HT1080 (cell line): ENCODE results near the gene PRRC2B. TPM values are rescaled to one million over a fixed set of nuclear protein-coding genes. Genes with fewer than 3 reads are reported as not detected.
"Not testable (repeated sequence)": the region's sequence is repeated elsewhere in the genome, so short reads cannot be mapped to it uniquely, and the experiment has no call there.

Experiments used
- DNase-seq: peaks from one replicate; pipeline ENCODE4 v3.0.0-alpha.2; 2015; ENCODE audit warnings: low read depth
- total RNA-seq: library from RNA; depleted of rRNA; stranded (reverse); fragments of >200 nt; shearing (Covaris generic); gene quantifications from 2 replicates; pipeline ENCODE4 v1.2.3, GENCODE V29; 2014

Gene PRRC2B
- total RNA-seq, 1 experiment from 2014 or later: 49.9 TPM

- DNase-seq: no peak
Measured at GRCh38 chr9:131385296-131385695, 8.6 kb upstream of the PRRC2B start.

GRCh38 chr9:131386281-131386680 lies 7.6 kb upstream of the PRRC2B start:
- no peak for DNase-seq

GRCh38 chr9:131387394-131387793 lies 6.5 kb upstream of the PRRC2B start:
- DNase-seq: no peak

- no peak for DNase-seq
Measured at GRCh38 chr9:131391020-131391419, 2.9 kb upstream of the PRRC2B start.

GRCh38 chr9:131391504-131391903 lies 2.4 kb upstream of the PRRC2B start:
- DNase-seq: no peak

- no peak for DNase-seq
Measured at GRCh38 chr9:131394464-131395156, 724 bp downstream of the PRRC2B start.

GRCh38 chr9:131395157-131396098 lies 1.5 kb downstream of the PRRC2B start:
- peak; percentile 15 for DNase-seq

- not testable (repeated sequence) for DNase-seq
Measured at GRCh38 chr9:131396099-131396479, 2.2 kb downstream of the PRRC2B start.

GRCh38 chr9:131396626-131397025 lies 2.7 kb downstream of the PRRC2B start:
- DNase-seq: no peak

GRCh38 chr9:131397100-131397790 lies 3.4 kb downstream of the PRRC2B start:
- DNase-seq: peak; percentile 30

- no peak for DNase-seq
Measured at GRCh38 chr9:131398204-131398603, 4.3 kb downstream of the PRRC2B start.

GRCh38 chr9:131399972-131400371 lies 6.1 kb downstream of the PRRC2B start:
- no peak for DNase-seq

GRCh38 chr9:131400627-131401026 lies 6.7 kb downstream of the PRRC2B start:
- no peak for DNase-seq

GRCh38 chr9:131402073-131402472 lies 8.2 kb downstream of the PRRC2B start:
- peak; percentile 73 for DNase-seq

GRCh38 chr9:131402738-131403492 lies 9.0 kb downstream of the PRRC2B start:
- peak; percentile 83 for DNase-seq

- no peak for DNase-seq
Measured at GRCh38 chr9:131403493-131403773, 9.5 kb downstream of the PRRC2B start.

GRCh38 chr9:131404581-131404980 lies 10.7 kb downstream of the PRRC2B start:
- DNase-seq: no peak

GRCh38 chr9:131404987-131405386 lies 11.1 kb downstream of the PRRC2B start:
- no peak for DNase-seq

- no peak for DNase-seq
Measured at GRCh38 chr9:131405428-131405827, 11.5 kb downstream of the PRRC2B start.

- DNase-seq: no peak
Measured at GRCh38 chr9:131405858-131406537, 12.1 kb downstream of the PRRC2B start.
